ENCODE results near the gene RBM19. TPM values are rescaled to one million over a fixed set of nuclear protein-coding genes. Genes with fewer than 3 reads are reported as not detected.

RBM19 gene
- total RNA-seq, 1 donor from 2014 or later: 31.1 TPM

DNA sequence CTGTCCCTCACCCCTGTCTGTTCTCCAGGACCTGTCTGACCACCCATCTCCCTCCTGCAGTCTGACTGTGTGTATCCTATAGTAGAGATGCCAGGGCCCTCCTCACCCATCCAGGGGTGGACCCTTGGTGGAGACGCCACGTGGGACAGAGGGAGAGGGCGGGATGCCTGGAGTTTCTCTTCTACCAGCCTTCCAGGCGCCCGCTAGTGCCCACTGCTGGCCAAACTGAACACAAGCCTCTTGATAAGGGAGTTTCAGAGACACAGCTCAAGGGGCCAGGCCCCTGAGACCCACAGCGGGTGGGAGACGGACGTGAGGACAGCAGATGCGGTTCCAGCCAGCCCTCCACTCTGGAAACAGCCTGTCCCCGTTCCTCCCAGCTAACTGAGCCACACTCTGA is 147.3 kb downstream of the RBM19 start:
- H3K27ac Mint-ChIP-seq (ENCODE audit: unreplicated experiment): no peak overlapping the region
- H3K4me3 Mint-ChIP-seq (ENCODE audit: unreplicated experiment): no peak overlapping the region
- peaks cover 2% of the 10 kb centered on the region for H3K4me1 Mint-ChIP-seq (ENCODE audit: unreplicated experiment)
- no peaks in the 10 kb centered on the region for H3K9me3 Mint-ChIP-seq (ENCODE audit: unreplicated experiment)
- H3K36me3 Mint-ChIP-seq (ENCODE audit: unreplicated experiment): peaks cover 15% of the 10 kb centered on the region
- TF ChIP-seq, protein P1, sequence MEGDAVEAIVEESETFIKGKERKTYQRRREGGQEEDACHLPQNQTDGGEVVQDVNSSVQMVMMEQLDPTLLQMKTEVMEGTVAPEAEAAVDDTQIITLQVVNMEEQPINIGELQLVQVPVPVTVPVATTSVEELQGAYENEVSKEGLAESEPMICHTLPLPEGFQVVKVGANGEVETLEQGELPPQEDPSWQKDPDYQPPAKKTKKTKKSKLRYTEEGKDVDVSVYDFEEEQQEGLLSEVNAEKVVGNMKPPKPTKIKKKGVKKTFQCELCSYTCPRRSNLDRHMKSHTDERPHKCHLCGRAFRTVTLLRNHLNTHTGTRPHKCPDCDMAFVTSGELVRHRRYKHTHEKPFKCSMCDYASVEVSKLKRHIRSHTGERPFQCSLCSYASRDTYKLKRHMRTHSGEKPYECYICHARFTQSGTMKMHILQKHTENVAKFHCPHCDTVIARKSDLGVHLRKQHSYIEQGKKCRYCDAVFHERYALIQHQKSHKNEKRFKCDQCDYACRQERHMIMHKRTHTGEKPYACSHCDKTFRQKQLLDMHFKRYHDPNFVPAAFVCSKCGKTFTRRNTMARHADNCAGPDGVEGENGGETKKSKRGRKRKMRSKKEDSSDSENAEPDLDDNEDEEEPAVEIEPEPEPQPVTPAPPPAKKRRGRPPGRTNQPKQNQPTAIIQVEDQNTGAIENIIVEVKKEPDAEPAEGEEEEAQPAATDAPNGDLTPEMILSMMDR (IDR thresholded peaks at IDR 0.05): peak; percentile 43
- no peaks in the 10 kb centered on the region for H3K27me3 Mint-ChIP-seq (ENCODE audit: unreplicated experiment)
- no peak for DNase-seq (ENCODE audit: extremely low spot score, unreplicated experiment)

DNA sequence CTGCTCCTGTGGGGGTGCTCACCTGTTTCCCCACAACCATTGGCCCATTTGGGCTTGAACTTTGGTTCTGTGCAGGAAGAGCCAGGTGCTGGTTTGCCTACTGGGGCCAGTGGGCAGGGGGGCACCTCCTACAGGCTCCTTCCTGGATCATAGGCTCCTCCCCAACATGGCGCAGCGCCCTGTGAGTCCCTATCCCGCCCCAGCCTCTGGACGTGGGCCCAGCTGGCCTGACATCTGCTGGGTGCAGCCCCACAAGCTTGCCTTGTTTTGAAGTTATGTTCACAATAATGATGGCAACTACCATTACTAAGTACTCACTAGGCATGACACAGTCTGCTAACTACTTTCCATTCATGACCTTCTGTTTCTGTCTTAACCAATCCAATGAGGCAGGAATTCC is 147.8 kb downstream of the RBM19 start:
- TF ChIP-seq, protein P1 (IDR thresholded peaks at IDR 0.05): no peak
- Mint-ChIP-seq H3K36me3 (ENCODE audit: unreplicated experiment) (peaks cover 15% of the 10 kb centered on the region), H3K9me3 (ENCODE audit: unreplicated experiment) (no peaks in the 10 kb centered on the region), H3K27me3 (ENCODE audit: unreplicated experiment) (no peaks in the 10 kb centered on the region), H3K27ac (ENCODE audit: unreplicated experiment) (no peak overlapping the region), H3K4me3 (ENCODE audit: unreplicated experiment) (no peak overlapping the region), H3K4me1 (ENCODE audit: unreplicated experiment) (peaks cover 2% of the 10 kb centered on the region)
- no peak for DNase-seq (ENCODE audit: extremely low spot score, unreplicated experiment)

DNA sequence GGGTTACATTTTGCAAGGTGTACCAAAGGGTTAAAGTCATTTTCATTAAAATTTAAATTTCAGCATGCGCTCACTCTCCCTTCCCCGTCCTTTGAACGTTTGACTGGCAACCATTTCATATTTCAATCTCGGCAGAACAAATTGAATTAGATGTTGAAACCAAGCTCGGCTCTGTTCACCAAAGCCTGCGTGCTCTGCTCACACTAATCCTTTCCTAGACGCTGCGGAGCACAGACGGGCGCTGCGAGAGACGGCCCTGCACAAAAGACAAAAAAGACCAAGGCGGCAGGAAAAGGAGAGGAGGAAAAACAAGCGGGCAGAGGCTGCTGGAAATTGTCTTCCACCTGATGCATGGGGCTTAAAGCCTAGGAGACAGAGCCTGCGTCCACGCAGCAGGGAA is 149.3 kb downstream of the RBM19 start:
- Mint-ChIP-seq H3K27me3 (ENCODE audit: unreplicated experiment) (no peaks in the 10 kb centered on the region), H3K36me3 (ENCODE audit: unreplicated experiment) (peaks cover 12% of the 10 kb centered on the region), H3K27ac (ENCODE audit: unreplicated experiment) (no peak overlapping the region), H3K4me1 (ENCODE audit: unreplicated experiment) (peaks cover 2% of the 10 kb centered on the region), H3K9me3 (ENCODE audit: unreplicated experiment) (no peaks in the 10 kb centered on the region), H3K4me3 (ENCODE audit: unreplicated experiment) (no peak overlapping the region)
- TF ChIP-seq, protein P1 (IDR thresholded peaks at IDR 0.05): no peak
- DNase-seq (ENCODE audit: extremely low spot score, unreplicated experiment): no peak

DNA sequence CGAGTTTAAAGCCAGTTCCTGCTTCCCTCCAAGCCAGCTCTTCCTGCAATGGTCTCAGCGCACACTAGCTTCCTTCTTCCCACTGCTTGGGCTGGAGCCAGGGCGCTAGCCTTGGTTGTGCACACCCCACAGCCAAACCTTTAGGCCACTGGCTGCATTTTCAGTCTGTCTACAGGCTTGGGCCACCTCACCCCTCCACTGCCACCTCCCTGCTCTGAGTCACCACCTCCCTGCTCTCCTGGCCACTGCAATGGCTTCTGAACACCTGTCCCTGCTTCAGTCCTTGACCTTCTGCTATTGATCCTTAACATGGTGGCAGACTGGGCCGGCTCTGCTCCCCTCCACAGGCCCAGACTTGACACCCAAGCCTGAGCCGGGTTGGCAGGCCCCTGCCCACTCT is 151.1 kb downstream of the RBM19 start:
- no peak for DNase-seq (ENCODE audit: extremely low spot score, unreplicated experiment)
- Mint-ChIP-seq H3K27ac (ENCODE audit: unreplicated experiment) (no peak overlapping the region), H3K9me3 (ENCODE audit: unreplicated experiment) (no peaks in the 10 kb centered on the region), H3K4me3 (ENCODE audit: unreplicated experiment) (no peak overlapping the region), H3K4me1 (ENCODE audit: unreplicated experiment) (no peaks in the 10 kb centered on the region), H3K36me3 (ENCODE audit: unreplicated experiment) (peaks cover 6% of the 10 kb centered on the region), H3K27me3 (ENCODE audit: unreplicated experiment) (no peaks in the 10 kb centered on the region)
- TF ChIP-seq, protein P1 (IDR thresholded peaks at IDR 0.05): no peak

DNA sequence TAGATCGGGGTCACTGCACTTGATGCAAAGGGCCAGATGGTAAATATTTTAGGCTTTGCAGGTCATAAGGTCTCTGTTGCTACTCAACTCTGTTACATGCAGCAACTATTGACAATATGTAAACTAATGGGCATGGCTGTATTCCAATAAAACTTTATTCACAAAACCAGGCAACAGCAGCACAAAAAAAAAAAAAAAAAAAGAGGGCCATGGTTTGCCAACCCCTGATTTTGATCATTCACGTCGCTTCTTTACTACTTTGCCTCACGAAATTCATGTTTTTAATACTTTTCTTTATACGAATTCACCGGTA is 152.9 kb downstream of the RBM19 start:
- no peaks in the 10 kb centered on the region for H3K27me3 Mint-ChIP-seq (ENCODE audit: unreplicated experiment)
- H3K9me3 Mint-ChIP-seq (ENCODE audit: unreplicated experiment): no peaks in the 10 kb centered on the region
- peaks cover 4% of the 10 kb centered on the region for H3K36me3 Mint-ChIP-seq (ENCODE audit: unreplicated experiment)
- H3K4me3 Mint-ChIP-seq (ENCODE audit: unreplicated experiment): no peak overlapping the region
- H3K27ac Mint-ChIP-seq (ENCODE audit: unreplicated experiment): no peak overlapping the region
- DNase-seq (ENCODE audit: extremely low spot score, unreplicated experiment): no peak
- H3K4me1 Mint-ChIP-seq (ENCODE audit: unreplicated experiment): no peaks in the 10 kb centered on the region
- TF ChIP-seq, protein P1 (IDR thresholded peaks at IDR 0.05): no peak

Measured in osteocyte (in vitro differentiated cells).